Hematopoietic multipotent progenitor cell treated with erythropoietin and hydrocortisone succinate and interleukin-3 and kit ligand, for 15 days (in vitro differentiated cells): ENCODE measurements around the gene C8G.
A peak's percentile ranks its signal among the peaks of the same experiment; 100 is the strongest.

Experiments used
- DNase-seq: peaks from one replicate; pipeline ENCODE4 v3.0.0-alpha.2; 2015; ENCODE audit warnings: low spot score

C8G gene

GRCh38 chr9:136941231-136942111 is 3.6 kb upstream of the C8G start:
- no peak for DNase-seq

GRCh38 chr9:136942112-136942880 is 2.7 kb upstream of the C8G start:
- no peak for DNase-seq

GRCh38 chr9:136942881-136943230 is 2.2 kb upstream of the C8G start:
- no peak for DNase-seq

GRCh38 chr9:136943291-136944211 is 1.5 kb upstream of the C8G start:
- no peak for DNase-seq

- DNase-seq, result no peak
These were observed 878 bp upstream of the C8G start for GRCh38 chr9:136944212-136944518.

- DNase-seq, result no peak
These were observed 537 bp downstream of the C8G start for GRCh38 chr9:136945333-136946227.

- no peak for DNase-seq
These were observed 1.4 kb downstream of the C8G start for GRCh38 chr9:136946228-136947027.

GRCh38 chr9:136947028-136947891 is 2.2 kb downstream of the C8G start:
- DNase-seq, result no peak

- DNase-seq, result no peak
These were observed 3.0 kb downstream of the C8G start for GRCh38 chr9:136947955-136948510.

- no peak for DNase-seq
These were observed 4.3 kb downstream of the C8G start for GRCh38 chr9:136949239-136949816.

GRCh38 chr9:136949817-136950655 is 5.0 kb downstream of the C8G start:
- peak; percentile 93 for DNase-seq

- DNase-seq, result no peak
These were observed 5.7 kb downstream of the C8G start for GRCh38 chr9:136950656-136951276.

- no peak for DNase-seq
These were observed 6.7 kb downstream of the C8G start, which contains the start of gene LCN12 for GRCh38 chr9:136951541-136952320. Gene LCN12, plus strand, starts transcription at chr9:136952273. Its CDS starts 55 bp downstream, at chr9:136952328.

GRCh38 chr9:136952321-136952850 is 7.3 kb downstream of the C8G start:
- no peak for DNase-seq

- no peak for DNase-seq
These were observed 8.1 kb downstream of the C8G start for GRCh38 chr9:136952876-136953770.
